Esophagus mucosa (tissue), 1 donor: ENCODE measurements around the gene SEC11C. TPM values are rescaled to one million over a fixed set of nuclear protein-coding genes. Genes with fewer than 3 reads are reported as not detected.
"Not testable (repeated sequence)": the region's sequence is repeated elsewhere in the genome, so short reads cannot be mapped to it uniquely, and the experiment has no call there.

ENCODE experiments used
- ATAC-seq: fragments of 200-7000 bp; cut with Tn5 transposase; one replicate; pipeline ENCODE4 v1.9.1; 2020
- total RNA-seq: library from RNA; stranded (reverse); gene quantifications from one replicate; pipeline ENCODE4 v1.2.4, GENCODE V29; 2023
- donor health status: DM: yes; HTN: yes; CAD: no.

The SEC11C gene
- 32.6 TPM for total RNA-seq

DNA sequence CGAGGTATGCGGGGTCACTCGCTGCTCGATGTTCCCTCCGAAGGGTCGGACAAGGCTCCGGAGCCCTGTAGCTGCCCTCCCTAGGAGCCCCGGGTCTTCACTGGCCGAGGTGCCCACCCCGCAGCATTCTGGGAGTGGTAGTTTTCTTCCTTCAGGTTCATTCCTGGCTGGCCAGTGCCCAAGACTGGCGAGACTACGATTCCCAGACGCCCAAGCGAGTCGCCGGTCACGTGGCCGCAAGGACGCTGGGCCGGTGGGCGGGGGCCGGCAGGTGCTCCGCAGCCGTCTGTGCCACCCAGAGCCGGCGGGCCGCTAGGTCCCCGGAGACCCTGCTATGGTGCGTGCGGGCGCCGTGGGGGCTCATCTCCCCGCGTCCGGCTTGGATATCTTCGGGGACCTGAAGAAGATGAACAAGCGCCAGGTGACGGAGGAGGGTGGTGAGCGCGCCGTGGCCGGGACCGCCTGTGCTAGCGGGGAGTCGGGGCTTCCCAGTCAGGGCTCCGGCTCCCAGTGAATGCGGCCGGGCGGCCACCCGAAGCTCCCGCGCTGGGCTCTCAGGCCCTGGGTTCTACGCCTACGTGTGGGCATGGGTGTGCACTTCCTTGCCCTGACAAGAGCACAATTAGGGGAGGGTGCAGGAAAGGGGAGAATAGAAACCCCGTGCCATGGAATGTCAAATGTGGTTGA is at the start of gene SEC11C:
Gene SEC11C, plus strand, starts transcription at position 270 of the 687 bp plus-strand sequence. Its CDS starts 65 bp downstream, at position 335.
- peak; percentile 97 for ATAC-seq

DNA sequence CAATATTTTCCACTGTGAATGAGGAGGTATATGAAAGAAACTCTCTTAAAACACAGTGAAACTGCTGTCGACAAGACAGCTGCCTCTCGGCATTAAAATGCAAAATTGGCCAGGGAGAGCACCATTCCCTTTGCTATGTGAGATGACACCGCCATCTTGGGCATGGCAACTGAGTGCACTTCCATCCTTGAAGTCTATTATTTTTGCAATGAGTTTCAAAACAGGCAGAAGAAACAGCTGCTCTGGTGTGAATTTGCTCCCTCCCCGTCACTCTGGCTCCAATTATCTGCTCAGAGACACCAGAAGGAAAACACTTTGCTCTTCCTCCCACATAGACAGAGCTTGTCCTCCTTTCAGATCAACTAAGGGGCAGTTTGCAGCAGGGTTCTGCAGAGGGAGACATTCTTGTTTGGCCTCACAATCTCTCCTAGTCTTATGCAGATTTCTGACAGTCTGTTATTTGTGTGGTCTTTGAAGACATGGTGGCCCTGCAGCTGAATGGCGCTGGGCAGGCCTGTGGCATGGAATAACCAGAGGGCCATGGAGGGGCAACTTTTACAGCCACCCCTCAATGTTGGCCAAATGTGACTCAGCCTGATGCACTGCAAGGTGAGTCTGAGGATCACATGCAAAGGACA is 48.6 kb upstream of the SEC11C start:
- ATAC-seq: no peak

DNA sequence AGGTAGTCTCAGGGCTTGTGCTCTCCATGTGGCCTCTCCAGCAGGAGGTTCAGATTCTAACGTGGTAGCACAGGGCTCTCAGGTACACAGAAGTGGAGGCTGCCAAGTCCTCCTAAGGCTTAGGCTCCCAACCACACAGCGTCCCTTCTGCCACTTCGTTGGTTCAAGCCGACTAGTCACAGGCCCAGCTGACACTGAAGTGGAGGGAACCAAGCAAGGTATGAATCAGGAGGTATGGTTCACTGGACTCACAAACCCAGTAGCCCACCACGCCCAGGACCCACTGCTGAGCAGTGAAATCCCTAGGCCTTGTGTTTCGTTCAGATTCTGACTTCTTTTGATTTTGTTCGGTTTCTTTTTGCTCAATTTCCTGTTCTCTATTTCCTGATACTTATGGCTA is 46.0 kb upstream of the SEC11C start:
- ATAC-seq: no peak

- ATAC-seq: no peak
These were observed 45.1 kb upstream of the SEC11C start for GRCh38 chr18:59094569-59094968.

DNA sequence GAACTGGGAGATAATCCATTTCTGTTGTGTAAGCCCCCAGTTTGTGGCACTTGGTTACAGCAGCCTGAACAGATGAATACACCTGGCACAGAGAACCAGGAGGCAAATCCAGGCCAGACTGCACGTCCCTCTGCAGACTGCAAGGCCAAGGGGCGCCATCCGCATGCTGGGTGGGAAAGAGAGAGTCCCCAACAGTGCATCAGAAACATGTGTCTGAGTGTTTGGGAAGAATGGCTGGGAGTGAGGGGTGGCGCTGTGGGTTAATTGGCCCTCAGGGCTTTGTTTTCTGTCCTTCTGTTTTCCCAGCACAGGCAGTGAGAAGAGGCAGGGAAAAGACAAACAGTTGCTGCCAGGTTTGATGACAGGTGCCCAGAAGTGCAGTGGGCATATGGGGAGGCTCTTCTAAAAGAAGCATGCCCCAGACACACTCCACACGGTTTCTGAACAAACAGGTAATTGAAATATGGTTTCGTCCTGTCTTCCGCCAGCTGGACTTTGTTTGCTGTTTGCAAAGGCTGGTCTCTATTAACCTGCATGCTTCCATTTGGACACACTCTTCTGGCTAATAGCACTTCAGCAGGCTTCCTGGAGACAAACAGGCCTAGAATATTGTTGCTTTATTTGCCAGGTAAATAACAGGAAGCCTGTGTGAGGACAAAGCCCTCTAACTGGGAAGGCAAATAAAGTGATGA is 43.4 kb upstream of the SEC11C start:
- ATAC-seq: no peak

DNA sequence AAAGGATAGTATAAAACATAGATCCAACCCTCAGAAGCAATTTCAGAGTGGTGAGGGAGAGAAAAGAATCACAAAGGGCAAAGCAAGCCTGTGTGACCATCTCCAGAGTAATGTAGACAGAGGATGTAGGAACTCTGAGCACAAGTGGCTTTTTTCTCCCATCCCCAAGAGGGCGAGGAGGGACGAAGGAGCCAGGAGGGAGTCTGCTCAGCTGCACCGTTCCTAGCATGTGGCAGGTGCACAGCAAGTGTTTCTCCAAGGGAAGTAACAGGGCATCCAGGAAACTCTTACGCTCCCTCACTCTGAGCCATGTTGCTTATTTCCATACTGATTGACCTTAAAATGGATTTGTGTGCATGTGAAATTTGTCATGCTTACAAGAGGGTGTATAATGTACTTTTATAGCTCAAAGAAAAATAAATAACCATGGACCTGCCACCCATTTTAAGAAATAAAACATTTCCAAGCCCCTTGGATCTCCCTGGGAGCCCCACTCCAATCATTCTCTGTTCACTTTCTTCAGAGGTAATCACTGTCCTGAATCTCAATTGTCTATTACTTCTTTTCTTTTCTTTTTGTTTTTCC is 37.8 kb upstream of the SEC11C start:
- ATAC-seq: no peak

DNA sequence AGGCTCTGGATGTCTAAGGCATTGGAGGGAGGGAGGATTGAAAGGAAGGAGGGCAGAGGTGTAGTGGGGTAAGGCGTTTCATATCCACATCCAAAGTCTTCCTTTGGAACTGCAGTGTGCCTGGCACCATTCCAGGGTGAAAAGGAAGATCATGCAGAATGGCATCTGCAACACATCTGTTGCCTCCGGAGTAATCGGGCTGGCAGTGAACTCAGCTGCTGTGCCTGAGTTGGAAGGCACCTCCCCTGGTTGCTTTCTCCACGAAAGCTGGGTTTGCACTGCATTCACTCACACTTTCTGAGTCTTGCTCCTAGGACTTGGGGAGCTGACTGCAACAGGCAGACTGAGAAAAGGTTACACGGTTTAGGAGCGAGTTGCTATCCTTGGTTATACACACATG is 30.3 kb upstream of the SEC11C start:
- no peak for ATAC-seq

- no peak for ATAC-seq
These were observed 25.5 kb upstream of the SEC11C start for GRCh38 chr18:59114160-59114559.

DNA sequence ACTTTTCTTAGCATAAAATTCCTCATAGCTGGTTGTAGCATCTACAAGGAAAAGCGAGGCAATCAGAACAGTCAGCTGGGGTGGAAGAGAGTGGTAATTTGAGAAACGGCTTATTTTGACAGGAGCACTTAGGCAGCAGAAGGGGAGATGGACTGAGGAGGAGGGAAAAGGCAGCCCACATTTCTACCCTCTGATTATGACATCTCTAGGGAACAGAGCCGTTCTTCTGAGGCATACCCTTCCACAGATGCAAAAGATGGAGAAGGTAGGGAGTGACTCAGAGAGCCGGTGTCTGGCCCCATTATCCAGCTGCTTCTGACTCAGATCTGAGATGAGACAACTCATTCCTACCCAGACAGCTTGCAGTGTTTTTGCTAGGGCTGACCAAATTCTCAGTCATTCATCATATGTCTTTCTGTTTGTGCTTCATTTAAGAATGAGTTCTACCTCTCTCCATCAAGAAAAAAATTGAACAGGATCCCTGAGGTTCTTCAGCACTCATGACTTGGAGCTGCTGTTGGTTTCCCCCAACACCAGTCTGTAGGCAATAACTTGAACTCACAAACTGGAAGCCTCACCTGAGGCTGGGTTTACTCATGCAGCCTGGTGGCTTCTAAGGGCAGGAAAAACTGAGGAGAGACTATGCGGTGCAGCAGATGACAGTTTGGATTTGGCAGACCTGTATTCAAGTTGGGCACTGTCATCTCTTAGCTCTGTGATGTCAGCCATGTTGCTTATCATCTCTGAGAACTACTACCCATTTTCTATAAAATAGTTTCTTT is 15.9 kb upstream of the SEC11C start:
- peak; percentile 39 for ATAC-seq

- ATAC-seq: no peak
These were observed 15.3 kb upstream of the SEC11C start for GRCh38 chr18:59124370-59124704.

DNA sequence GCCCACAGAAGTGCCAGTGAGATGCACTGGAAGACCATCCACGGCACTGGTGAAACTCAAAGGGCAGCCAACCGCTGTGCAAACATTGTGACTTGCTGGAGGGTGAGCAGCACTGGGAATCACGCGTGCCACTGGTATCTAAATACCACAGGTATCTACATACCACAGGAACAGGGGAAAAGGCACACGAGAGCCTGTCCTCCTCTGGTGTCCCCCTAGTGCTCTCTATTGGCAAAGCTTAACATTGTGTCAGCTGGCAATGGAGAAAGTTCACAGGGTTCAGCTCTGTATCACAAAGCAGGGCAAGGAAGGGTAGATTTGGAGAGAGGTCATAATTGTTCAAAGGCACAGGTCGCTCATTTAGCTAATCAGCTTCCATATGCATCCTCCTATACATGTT is 12.6 kb upstream of the SEC11C start:
- ATAC-seq: peak; percentile 11

DNA sequence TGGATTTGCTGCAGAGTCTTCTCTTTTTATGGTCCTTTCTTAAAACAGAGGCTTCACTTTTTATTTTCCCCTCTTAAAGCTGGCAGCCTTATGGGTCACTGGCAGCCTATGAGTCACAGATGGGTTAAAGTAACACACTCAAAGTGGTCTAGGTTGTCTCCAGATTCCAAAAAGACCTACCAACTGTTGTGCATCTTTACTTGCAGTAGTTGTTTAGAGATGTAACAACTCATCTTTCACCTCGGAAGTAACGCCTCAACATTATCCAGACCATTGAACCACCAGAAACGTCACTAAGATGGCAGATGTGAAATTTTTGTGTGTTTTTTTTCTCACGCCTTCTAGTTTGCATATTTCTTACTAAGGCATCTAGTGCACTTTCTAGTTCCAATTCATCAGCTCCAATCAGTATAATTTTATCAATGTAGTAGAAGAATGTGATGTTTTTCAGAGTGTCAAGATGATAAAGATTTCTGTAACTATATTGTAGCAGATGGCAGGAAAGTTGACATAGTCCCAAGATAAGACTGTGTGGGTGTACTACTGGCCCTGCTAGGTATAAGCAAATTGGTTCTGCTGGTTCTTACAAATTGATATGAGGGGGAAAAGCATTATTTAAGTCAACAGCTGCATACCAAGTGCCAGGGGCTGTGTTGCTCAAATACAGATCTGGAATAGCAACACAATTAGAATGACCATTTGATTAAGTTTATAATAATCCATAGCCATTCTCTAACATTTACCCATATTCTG is 9.6 kb upstream of the SEC11C start:
- ATAC-seq: no peak

- no peak for ATAC-seq
These were observed 6.7 kb upstream of the SEC11C start for GRCh38 chr18:59132810-59133465.

- ATAC-seq: peak; percentile 95
These were observed 431 bp upstream of the SEC11C start for GRCh38 chr18:59139291-59139614.

DNA sequence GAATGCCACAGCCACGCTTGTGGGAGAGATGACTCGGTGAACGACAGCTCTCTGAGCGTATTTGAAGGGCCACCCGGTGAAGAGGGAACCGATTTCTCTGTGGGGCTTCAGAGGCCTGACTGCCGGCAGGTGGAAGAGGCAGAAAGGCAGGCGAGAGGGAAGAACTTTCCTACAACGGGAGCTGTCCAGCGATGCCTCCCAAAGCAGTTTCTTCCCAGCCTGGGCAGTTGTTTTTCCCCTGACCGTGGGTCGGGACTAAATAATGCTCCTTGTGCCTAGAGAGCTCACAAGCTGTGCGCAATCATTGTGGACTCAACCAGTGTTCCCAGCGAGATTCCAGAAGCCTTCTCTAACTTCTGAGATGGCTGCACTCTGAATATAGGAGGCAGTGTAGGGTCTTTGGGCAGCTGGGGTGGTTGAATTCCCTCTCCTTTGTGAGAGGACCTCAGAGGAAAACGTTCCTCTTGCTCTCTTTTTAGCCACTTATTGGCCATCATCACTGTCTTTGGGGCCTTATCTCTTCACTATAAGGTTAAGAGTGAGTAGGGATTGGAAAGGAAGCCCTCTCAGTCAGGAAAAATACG is 710 bp downstream of the SEC11C start:
- peak; percentile 3 for ATAC-seq

DNA sequence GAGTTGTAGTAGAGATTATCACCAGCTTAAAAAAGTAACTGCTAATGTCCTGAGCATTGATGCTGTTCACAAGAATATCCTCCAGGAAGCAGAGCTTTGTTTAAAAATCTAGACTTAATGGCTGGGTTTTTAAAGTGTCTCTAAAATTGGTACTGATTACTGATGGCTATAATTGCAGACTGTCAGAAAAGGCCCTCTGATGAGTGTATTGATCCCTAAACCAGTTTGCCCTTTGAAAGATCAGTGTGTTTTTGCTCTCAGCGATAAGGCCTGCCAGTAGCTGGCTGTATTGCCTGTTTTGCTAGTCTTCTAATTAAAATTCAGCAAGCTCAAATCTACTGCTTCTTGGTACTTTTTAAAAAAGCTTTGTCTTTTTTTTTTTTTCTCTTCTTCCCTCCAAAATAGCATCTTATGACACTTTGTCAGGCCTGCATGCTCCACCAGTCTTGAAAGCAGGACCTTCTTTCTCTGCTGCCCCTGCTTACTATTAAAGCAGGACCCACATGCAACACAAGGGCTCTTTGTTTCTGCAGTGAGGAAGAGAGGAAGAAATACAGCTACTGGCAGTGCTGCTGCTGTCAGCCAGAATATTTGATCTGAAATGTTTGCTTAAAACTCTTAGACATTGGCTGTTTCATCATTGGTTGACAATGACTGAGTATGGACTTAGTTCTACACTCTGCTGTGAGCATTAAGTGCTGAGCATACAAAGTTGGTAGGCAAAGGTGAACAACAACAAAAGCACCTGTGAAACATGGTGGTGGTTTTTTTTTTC is 1.8 kb downstream of the SEC11C start:
- ATAC-seq: no peak

DNA sequence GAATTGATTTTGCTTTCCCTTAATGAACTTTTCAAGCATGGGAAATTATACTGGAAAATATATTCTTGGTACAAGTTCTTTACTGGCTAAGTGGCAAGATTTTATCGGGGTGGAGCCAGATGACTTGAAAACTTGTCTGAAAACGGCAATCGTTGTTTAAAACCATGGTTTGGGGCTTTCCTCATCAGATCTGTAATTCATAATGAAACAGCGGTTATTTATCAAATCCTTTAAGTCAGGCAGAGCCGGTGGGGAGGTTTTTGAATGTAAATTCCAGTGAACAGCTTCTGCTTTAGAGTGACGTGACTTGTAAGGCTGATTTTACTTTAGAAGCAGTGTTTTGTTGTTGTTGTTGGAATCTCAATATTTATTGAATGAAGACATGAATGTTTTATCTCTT is 2.6 kb downstream of the SEC11C start:
- ATAC-seq: no peak

- not testable (repeated sequence) for ATAC-seq
These were observed 3.2 kb downstream of the SEC11C start for GRCh38 chr18:59142800-59143416.

GRCh38 chr18:59143441-59143840 is 3.8 kb downstream of the SEC11C start:
- no peak for ATAC-seq

- ATAC-seq: no peak
These were observed 4.8 kb downstream of the SEC11C start for GRCh38 chr18:59144483-59144882.
